NOMO-1 treated with DMSO at 0.1 percent for 48 hours (cell line): ENCODE results near the gene BCAP31.

ENCODE experiments used
- DNase-seq: peaks from one replicate; lab custom pipeline; 2025; ENCODE audit not compliant: unreplicated experiment; lab: John Stamatoyannopoulos, UW

The BCAP31 gene

GRCh38 chrX:153724252-153725038, at the start of gene BCAP31, which contains the start of gene ABCD1:
Gene BCAP31, minus strand, starts transcription at chrX:153724387. Its CDS starts 1,143 bp downstream, at chrX:153723244.
Gene ABCD1, plus strand, starts transcription at chrX:153724856. Its CDS starts 411 bp downstream, at chrX:153725267.
- peak; percentile 75 for DNase-seq

- no peak for DNase-seq
Observed at GRCh38 chrX:153773218-153773611, 49.0 kb upstream of the BCAP31 start.

- DNase-seq: no peak
Observed at GRCh38 chrX:153772316-153773217, 48.4 kb upstream of the BCAP31 start.

GRCh38 chrX:153771415-153772315, 47.5 kb upstream of the BCAP31 start:
- DNase-seq: no peak

GRCh38 chrX:153770601-153771414, 46.6 kb upstream of the BCAP31 start:
- DNase-seq: no peak

- no peak for DNase-seq
Observed at GRCh38 chrX:153769865-153770600, 45.8 kb upstream of the BCAP31 start.

GRCh38 chrX:153769158-153769864, 45.1 kb upstream of the BCAP31 start:
- DNase-seq: no peak

- DNase-seq: no peak
Observed at GRCh38 chrX:153768311-153769157, 44.3 kb upstream of the BCAP31 start.

GRCh38 chrX:153767674-153768055, 43.5 kb upstream of the BCAP31 start:
- no peak for DNase-seq

- DNase-seq: no peak
Observed at GRCh38 chrX:153766871-153767673, 42.9 kb upstream of the BCAP31 start.

GRCh38 chrX:153766098-153766817, 42.1 kb upstream of the BCAP31 start:
- peak; percentile 50 for DNase-seq

GRCh38 chrX:153765138-153766079, 41.2 kb upstream of the BCAP31 start:
- no peak for DNase-seq

GRCh38 chrX:153764786-153765137, 40.6 kb upstream of the BCAP31 start:
- DNase-seq: no peak

GRCh38 chrX:153763989-153764755, 40.0 kb upstream of the BCAP31 start, which contains the start of gene PLXNB3:
Gene PLXNB3, plus strand, starts transcription at chrX:153764249. Its CDS starts 1,287 bp downstream, at chrX:153765536.
- peak; percentile 49 for DNase-seq
